ENCODE measurements around the gene DNAJC3.

The DNAJC3 gene

GRCh38 chr13:95652821-95653220 is 24.1 kb upstream of the DNAJC3 start:
- Histone ChIP-seq H2AFZ (ENCODE audit: low read depth, low read length, severe bottlenecking) (no peak overlapping the region), H3K9ac (ENCODE audit: low read length) (no peak overlapping the region), H3F3A (ENCODE audit: insufficient read depth) (no peaks in the 10 kb centered on the region), H3K4me3 (ENCODE audit: insufficient read depth, low read length, poor library complexity, severe bottlenecking) (no peak overlapping the region), H3K36me3 (ENCODE audit: low read length) (no peaks in the 10 kb centered on the region), H3K9me2 (replicated peaks; ENCODE audit: insufficient read depth, low read length) (no peaks in the 10 kb centered on the region), H4K20me1 (ENCODE audit: low read depth, low read length) (no peaks in the 10 kb centered on the region), H3K4me2 (ENCODE audit: low read depth, low read length, poor library complexity, severe bottlenecking) (no peak overlapping the region), H3K27ac (ENCODE audit: low read depth, low read length) (no peak overlapping the region), H3K9me3 (ENCODE audit: insufficient read depth, low read length) (no peaks in the 10 kb centered on the region), H3K79me2 (ENCODE audit: insufficient read depth, low read length) (no peaks in the 10 kb centered on the region), H3K27me3 (ENCODE audit: low read length) (no peaks in the 10 kb centered on the region)
- TF ChIP-seq CTCF (IDR thresholded peaks at IDR 0.05; ENCODE audit: insufficient read depth, low read length, poor library complexity, severe bottlenecking) (no peak), EZH2phosphoT487 (conservative IDR thresholded peaks at IDR 0.05; ENCODE audit: low read length) (no peak)

- no peaks in the 10 kb centered on the region for H3F3A ChIP-seq (ENCODE audit: insufficient read depth)
- no peaks in the 10 kb centered on the region for H4K20me1 ChIP-seq (ENCODE audit: low read depth, low read length)
- no peaks in the 10 kb centered on the region for H3K9me2 ChIP-seq (replicated peaks; ENCODE audit: insufficient read depth, low read length)
- no peaks in the 10 kb centered on the region for H3K27me3 ChIP-seq (ENCODE audit: low read length)
- H3K4me3 ChIP-seq (ENCODE audit: insufficient read depth, low read length, poor library complexity, severe bottlenecking): no peak overlapping the region
- no peak overlapping the region for H3K27ac ChIP-seq (ENCODE audit: low read depth, low read length)
- TF ChIP-seq CTCF (IDR thresholded peaks at IDR 0.05; ENCODE audit: insufficient read depth, low read length, poor library complexity, severe bottlenecking): no peak
- TF ChIP-seq EZH2phosphoT487 (conservative IDR thresholded peaks at IDR 0.05; ENCODE audit: low read length): no peak
- H3K79me2 ChIP-seq (ENCODE audit: insufficient read depth, low read length): no peaks in the 10 kb centered on the region
- H3K9ac ChIP-seq (ENCODE audit: low read length): no peak overlapping the region
- no peak overlapping the region for H3K4me2 ChIP-seq (ENCODE audit: low read depth, low read length, poor library complexity, severe bottlenecking)
- H2AFZ ChIP-seq (ENCODE audit: low read depth, low read length, severe bottlenecking): no peak overlapping the region
- no peaks in the 10 kb centered on the region for H3K9me3 ChIP-seq (ENCODE audit: insufficient read depth, low read length)
- H3K36me3 ChIP-seq (ENCODE audit: low read length): no peaks in the 10 kb centered on the region
Observed at GRCh38 chr13:95656386-95657015, 20.4 kb upstream of the DNAJC3 start.

- no peaks in the 10 kb centered on the region for H3K27me3 ChIP-seq (ENCODE audit: low read length)
- H3K4me2 ChIP-seq (ENCODE audit: low read depth, low read length, poor library complexity, severe bottlenecking): no peak overlapping the region
- no peaks in the 10 kb centered on the region for H3F3A ChIP-seq (ENCODE audit: insufficient read depth)
- H3K79me2 ChIP-seq (ENCODE audit: insufficient read depth, low read length): no peaks in the 10 kb centered on the region
- H3K27ac ChIP-seq (ENCODE audit: low read depth, low read length): no peak overlapping the region
- TF ChIP-seq CTCF (IDR thresholded peaks at IDR 0.05; ENCODE audit: insufficient read depth, low read length, poor library complexity, severe bottlenecking) (no peak), EZH2phosphoT487 (conservative IDR thresholded peaks at IDR 0.05; ENCODE audit: low read length) (no peak)
- H3K4me3 ChIP-seq (ENCODE audit: insufficient read depth, low read length, poor library complexity, severe bottlenecking): no peak overlapping the region
- H3K9me3 ChIP-seq (ENCODE audit: insufficient read depth, low read length): no peaks in the 10 kb centered on the region
- no peaks in the 10 kb centered on the region for H3K36me3 ChIP-seq (ENCODE audit: low read length)
- no peaks in the 10 kb centered on the region for H4K20me1 ChIP-seq (ENCODE audit: low read depth, low read length)
- no peak overlapping the region for H3K9ac ChIP-seq (ENCODE audit: low read length)
- H2AFZ ChIP-seq (ENCODE audit: low read depth, low read length, severe bottlenecking): no peak overlapping the region
- H3K9me2 ChIP-seq (replicated peaks; ENCODE audit: insufficient read depth, low read length): no peaks in the 10 kb centered on the region
Observed at GRCh38 chr13:95659500-95659899, 17.4 kb upstream of the DNAJC3 start.
